ENCODE data around the gene PLP2.

The PLP2 gene

DNA sequence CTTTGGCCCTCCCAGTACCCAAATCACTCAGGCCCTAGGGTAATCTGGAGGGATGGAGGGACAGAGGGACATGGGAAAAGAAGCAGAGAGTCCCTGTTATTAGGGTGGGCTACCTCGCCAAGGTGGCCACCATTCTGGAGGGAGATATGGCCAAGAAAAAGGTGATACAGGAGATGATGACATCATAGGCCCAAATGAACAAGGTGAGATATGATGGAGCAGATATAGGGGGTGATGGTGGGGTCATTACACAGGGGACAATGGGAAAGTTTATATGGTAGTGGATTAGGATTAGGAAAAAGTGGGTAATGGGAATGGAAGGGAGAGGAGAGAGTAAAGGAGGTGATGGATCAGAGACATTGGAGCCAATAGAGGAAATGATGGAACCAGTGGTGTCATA is 41.2 kb downstream of the PLP2 start:
- no peak for DNase-seq

DNA sequence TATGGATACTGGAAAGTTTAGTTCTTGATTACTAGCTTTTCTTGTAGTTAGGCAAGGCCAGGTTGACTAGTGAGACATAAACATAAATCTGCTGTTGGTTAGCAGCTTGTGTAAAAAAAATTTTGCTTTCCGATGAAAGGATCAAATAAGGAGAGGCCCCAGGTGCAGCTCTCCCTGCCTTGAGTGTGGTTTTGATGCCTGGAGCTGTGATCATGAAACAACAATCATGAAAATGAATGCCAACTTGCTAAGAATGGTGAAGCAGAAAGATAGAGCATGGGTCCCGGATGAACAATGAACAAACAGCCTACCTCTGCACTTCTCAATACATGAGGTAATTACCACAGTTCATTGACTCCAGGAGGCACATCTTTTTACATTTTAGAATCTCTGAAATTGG is 42.7 kb downstream of the PLP2 start:
- DNase-seq = no peak

- no peak for DNase-seq
Measured at GRCh38 chrX:49214996-49215526, 43.4 kb downstream of the PLP2 start.

DNA sequence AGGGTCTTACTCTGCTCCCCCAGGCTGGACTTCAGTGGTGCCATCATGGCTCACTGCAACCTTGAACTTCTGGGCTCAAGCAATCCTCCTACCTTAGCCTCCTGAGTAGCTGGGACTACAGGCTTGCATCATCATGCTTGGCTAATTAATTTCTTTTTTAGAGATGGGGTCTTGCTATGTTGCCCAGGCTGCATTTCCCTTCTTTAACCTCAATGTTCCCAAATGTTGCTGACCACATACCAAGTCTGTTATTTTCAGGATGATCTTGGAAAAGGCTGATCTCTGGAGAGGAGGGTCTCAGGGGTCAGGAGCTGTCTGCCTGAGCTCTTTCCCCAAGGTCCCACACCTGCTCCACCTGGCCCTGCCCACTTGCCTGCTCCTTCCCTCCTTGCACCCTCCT is 48.4 kb downstream of the PLP2 start:
- no peak for DNase-seq

DNA sequence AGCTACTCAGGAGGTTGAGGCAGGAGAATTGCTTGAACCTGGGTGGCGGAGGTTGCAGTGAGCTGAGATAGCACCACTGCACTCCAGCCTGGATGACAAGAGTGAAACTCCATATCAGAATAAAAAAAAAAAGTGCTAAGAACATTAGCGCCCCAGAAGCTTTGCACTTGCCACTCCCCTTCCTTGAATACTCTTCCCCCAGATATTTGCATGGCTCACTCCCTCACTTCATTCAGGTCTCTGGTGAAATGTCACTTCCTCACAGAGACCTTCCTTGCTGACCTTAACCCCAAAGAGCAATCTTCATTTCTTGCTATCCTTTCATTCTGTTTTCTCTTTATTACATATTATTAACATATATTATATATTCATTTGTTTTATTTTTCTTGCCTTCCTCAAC is 50.2 kb downstream of the PLP2 start:
- no peak for DNase-seq

Measured in cortex of kidney (tissue), 1 donor.